Measurements from ENCODE around the gene PIK3AP1. TPM values are rescaled to one million over a fixed set of nuclear protein-coding genes. Genes with fewer than 3 reads are reported as not detected.
A peak's percentile ranks its signal among the peaks of the same experiment; 100 is the strongest.

The PIK3AP1 gene
- total and polyA plus RNA-seq, 10 donors: 59.8 to 256 (median 183) TPM

- H3K27ac ChIP-seq: no peak overlapping the region
- TF ChIP-seq POLR2AphosphoS5 (IDR thresholded peaks at IDR 0.05) (peak in 1 of 3 donors; percentile 5), CTCF (IDR thresholded peaks at IDR 0.05 in 8 of 11, conservative IDR thresholded peaks at IDR 0.05 in 3 of 11) (no peak), POLR2A (IDR thresholded peaks at IDR 0.05) (no peak)
- peaks cover 0 to 6% (median 2%) of the 10 kb centered on the region in 6 donors for H3K4me1 ChIP-seq
- H3K4me3 ChIP-seq: no peak overlapping the region
- intact Hi-C loops (cut with DNase I; ENCODE audit: low total_unique reads): no loop called here
- H3K36me3 ChIP-seq: peaks cover 4 to 100% (median 93%) of the 10 kb centered on the region in 6 donors
- WGBS, 5 donors: 79 to 89% (median 86%) methylated on average over 17 of the region's 17 CpGs
- H3K9me3 ChIP-seq: no peaks in the 10 kb centered on the region
- H3K27me3 ChIP-seq (replicated peaks in 1 of 7): no peaks in the 10 kb centered on the region
- no peak for DNase-seq
Measured at GRCh38 chr10:96619796-96620773, 100.2 kb downstream of the PIK3AP1 start.

- no peak for TF ChIP-seq POLR2AphosphoS5 (IDR thresholded peaks at IDR 0.05)
- no peak for TF ChIP-seq POLR2A (IDR thresholded peaks at IDR 0.05)
- TF ChIP-seq CTCF (IDR thresholded peaks at IDR 0.05 in 8 of 11, conservative IDR thresholded peaks at IDR 0.05 in 3 of 11): no peak
- no peaks in the 10 kb centered on the region for H3K9me3 ChIP-seq
- no peak for DNase-seq
- peaks cover 0 to 6% (median 2%) of the 10 kb centered on the region in 6 donors for H3K4me1 ChIP-seq
- peak overlapping the region in 1 of 8 donors; percentile 4 for H3K27ac ChIP-seq
- H3K4me3 ChIP-seq: no peak overlapping the region
- no peaks in the 10 kb centered on the region for H3K27me3 ChIP-seq (replicated peaks in 1 of 7)
- WGBS, 5 donors: 89 to 92% (median 91%) methylated on average over 11 of the region's 11 CpGs
- intact Hi-C loops (cut with DNase I; ENCODE audit: low total_unique reads): no loop called here
- H3K36me3 ChIP-seq: peaks cover 0 to 100% (median 94%) of the 10 kb centered on the region in 6 donors
Measured at GRCh38 chr10:96619120-96619519, 101.2 kb downstream of the PIK3AP1 start.

- H3K9me3 ChIP-seq: no peaks in the 10 kb centered on the region
- intact Hi-C loops (cut with DNase I; ENCODE audit: low total_unique reads): no loop called here
- peaks cover 0 to 100% (median 95%) of the 10 kb centered on the region in 6 donors for H3K36me3 ChIP-seq
- 52 to 84% (median 65%) methylated on average over 1 to 2 of the region's 2 CpGs for WGBS, 5 donors
- peaks cover 0 to 6% (median 2%) of the 10 kb centered on the region in 6 donors for H3K4me1 ChIP-seq
- no peak for DNase-seq
- H3K27ac ChIP-seq: peak overlapping the region in 2 of 8 donors; percentile 4 to 22
- H3K4me3 ChIP-seq: no peak overlapping the region
- H3K27me3 ChIP-seq (replicated peaks in 1 of 7): no peaks in the 10 kb centered on the region
- TF ChIP-seq POLR2AphosphoS5 (IDR thresholded peaks at IDR 0.05) (no peak), POLR2A (IDR thresholded peaks at IDR 0.05) (no peak), CTCF (IDR thresholded peaks at IDR 0.05 in 8 of 11, conservative IDR thresholded peaks at IDR 0.05 in 3 of 11) (no peak)
Measured at GRCh38 chr10:96618653-96619052, 101.7 kb downstream of the PIK3AP1 start.

- peaks cover 0 to 100% (median 91%) of the 10 kb centered on the region in 6 donors for H3K36me3 ChIP-seq
- no peak overlapping the region for H3K4me3 ChIP-seq
- no peaks in the 10 kb centered on the region for H3K9me3 ChIP-seq
- intact Hi-C loops (cut with DNase I; ENCODE audit: low total_unique reads): no loop called here
- H3K27ac ChIP-seq: no peak overlapping the region
- H3K27me3 ChIP-seq (replicated peaks in 1 of 7): no peaks in the 10 kb centered on the region
- WGBS, 5 donors: 74 to 91% (median 83%) methylated on average over 4 of the region's 4 CpGs
- DNase-seq: no peak
- TF ChIP-seq POLR2A (IDR thresholded peaks at IDR 0.05): no peak
- TF ChIP-seq POLR2AphosphoS5 (IDR thresholded peaks at IDR 0.05): no peak
- no peak for TF ChIP-seq CTCF (IDR thresholded peaks at IDR 0.05 in 8 of 11, conservative IDR thresholded peaks at IDR 0.05 in 3 of 11)
- peaks cover 0 to 6% (median 2%) of the 10 kb centered on the region in 6 donors for H3K4me1 ChIP-seq
Measured at GRCh38 chr10:96616961-96617360, 103.4 kb downstream of the PIK3AP1 start.
